HCT116 (cell line): ENCODE data around the gene OLFML1. TPM values are rescaled to one million over a fixed set of nuclear protein-coding genes. Genes with fewer than 3 reads are reported as not detected.

Experiments used
- ATAC-seq: fragments of 200-7000 bp; cut with Tn5 transposase; 2 replicates; pipeline ENCODE4 v1.9.1; 2020; ENCODE audit warnings: mild to moderate bottlenecking, moderate library complexity
- BruUV-seq: library from RNA; stranded (reverse); fragments of 400-500 nt; replicated peaks from 2 replicates; lab custom pipeline; 2021; lab: Mats Ljungman, UMichigan
- CTCF ChIA-PET: fragments of 300-600 bp; sonication (Branson Sonifier 250); formaldehyde crosslinking; loops from one replicate; lab custom pipeline; 2021; ENCODE audit warnings: antibody characterized with exemption; lab: Charles Lee
- POLR2A ChIA-PET: fragments of 300-600, 350-600 bp; sonication (Branson Sonifier 250); formaldehyde crosslinking; loops from one replicate; lab custom pipeline; 2021; ENCODE audit warnings: antibody characterized with exemption; lab: Charles Lee
- RAD21 ChIA-PET, 2 experiments: fragments of 300-600 bp; sonication (Branson Sonifier 250); formaldehyde crosslinking; loops; one replicate each; lab custom pipeline; 2023; ENCODE audit warnings: low total read pairs in 2 of 2; ENCODE audit not compliant: uncharacterized antibody in 2 of 2, unreplicated experiment in 2 of 2, low non-redundant PET in 1 of 2; lab: Charles Lee
- DNase-seq: peaks from one replicate; pipeline ENCODE4 v3.0.0-alpha.2; 2010; ENCODE audit warnings: low read depth, low spot score
- H2AFZ ChIP-seq: fragments of 200-600 bp; shearing (Covaris generic), sonication (generic); 2 replicates; pipeline ENCODE4 v1.6.1; 2017; ENCODE audit warnings: low read depth, mixed run types, mixed read lengths, antibody characterized with exemption, low read length; ENCODE audit not compliant: poor library complexity, severe bottlenecking
- H3K27ac ChIP-seq: 2 replicates; pipeline ENCODE4 v1.5.1; 2012; ENCODE audit warnings: low read depth, low read length
- H3K27me3 ChIP-seq: fragments of 200-600 bp; sonication (generic); 2 replicates; pipeline ENCODE4 v1.6.1; 2016; ENCODE audit warnings: mixed run types, low read length, mixed read lengths; ENCODE audit not compliant: insufficient read depth
- H3K36me3 ChIP-seq, 2 experiments: fragments of 200-500 bp in 1 of 2; fragments of 200-600 bp in 1 of 2; sonication (Bioruptor generic) in 1 of 2; sonication (generic) in 1 of 2; 2 replicates each; pipeline versions ENCODE4 v1.5.1 to v1.6.1; 2014 to 2016; ENCODE audit warnings: low read length in 2 of 2, inconsistent platforms in 1 of 2, mixed read lengths in 1 of 2, mixed run types in 1 of 2; ENCODE audit not compliant: insufficient read depth in 2 of 2, control insufficient read depth in 1 of 2
- H3K4me1 ChIP-seq, 2 experiments: fragments of 200-600 bp in 1 of 2; sonication (generic) in 1 of 2; 2 replicates each; pipeline versions ENCODE4 v1.5.1 to v1.6.1; 2012 to 2017; ENCODE audit warnings: low read length in 2 of 2, inconsistent platforms in 1 of 2, mild to moderate bottlenecking in 1 of 2, mixed read lengths in 1 of 2, mixed run types in 1 of 2, moderate library complexity in 1 of 2; ENCODE audit not compliant: insufficient read depth in 2 of 2, control insufficient read depth in 1 of 2
- H3K4me2 ChIP-seq: fragments of 200-600 bp; sonication (generic); 2 replicates; pipeline ENCODE4 v1.6.1; 2017; ENCODE audit warnings: mixed run types, low read length, mixed read lengths
- H3K4me3 ChIP-seq, 2 experiments: fragments of 200-600 bp in 1 of 2; sonication (generic) in 1 of 2; replicated peaks in 1 of 2; 2 replicates each; pipeline ENCODE4 v1.5.1; 2011 to 2016; ENCODE audit warnings: low read length in 2 of 2, control low read depth in 1 of 2, low read depth in 1 of 2, mild to moderate bottlenecking in 1 of 2, mixed read lengths in 1 of 2, mixed run types in 1 of 2
- H3K79me2 ChIP-seq: fragments of 200-600 bp; sonication (generic); 2 replicates; pipeline ENCODE4 v1.6.1; 2017; ENCODE audit warnings: mild to moderate bottlenecking, mixed run types, low read length, moderate library complexity, mixed read lengths; ENCODE audit not compliant: insufficient read depth
- H3K9ac ChIP-seq: fragments of 200-600 bp; sonication (generic); 2 replicates; pipeline ENCODE4 v1.6.1; 2016; ENCODE audit warnings: low read length, mixed read lengths
- H3K9me2 ChIP-seq: fragments of 200-600 bp; sonication (generic), shearing (Covaris generic); 2 replicates; pipeline ENCODE4 v1.6.1; 2017; ENCODE audit warnings: mixed run types, mild to moderate bottlenecking, moderate library complexity; ENCODE audit not compliant: insufficient read depth
- H3K9me3 ChIP-seq, 2 experiments: fragments of 200-500 bp in 1 of 2; fragments of 200-600 bp in 1 of 2; sonication (Bioruptor generic) in 1 of 2; sonication (generic) in 1 of 2; 2 replicates each; pipeline ENCODE4 v1.6.1; 2014 to 2017; ENCODE audit warnings: low read length in 2 of 2, mixed read lengths in 2 of 2, inconsistent platforms in 1 of 2, low read depth in 1 of 2, mild to moderate bottlenecking in 1 of 2, mixed run types in 1 of 2, moderate library complexity in 1 of 2; ENCODE audit not compliant: control insufficient read depth in 1 of 2, insufficient read depth in 1 of 2
- H4K20me1 ChIP-seq: fragments of 200-600 bp; sonication (generic), shearing (Covaris generic); 2 replicates; pipeline ENCODE4 v1.6.1; 2017; ENCODE audit warnings: mixed run types, mild to moderate bottlenecking, moderate library complexity; ENCODE audit not compliant: insufficient read depth
- CBX3 ChIP-seq: IDR thresholded peaks from 2 replicates; pipeline ENCODE4 v1.6.1; 2012; ENCODE audit warnings: low read depth
- CEBPB ChIP-seq: IDR thresholded peaks from 2 replicates; pipeline ENCODE4 v1.6.1; 2012; ENCODE audit warnings: low read depth
- EGR1 ChIP-seq: IDR thresholded peaks from 2 replicates; pipeline ENCODE4 v1.6.1; 2012; ENCODE audit warnings: low read depth
- ELF1 ChIP-seq: IDR thresholded peaks from 2 replicates; pipeline ENCODE4 v1.6.1; 2012; ENCODE audit warnings: low read depth, borderline replicate concordance
- EZH2 ChIP-seq: fragments of 200-600 bp; sonication (generic); IDR thresholded peaks from 2 replicates; pipeline ENCODE4 v1.6.1; 2017; ENCODE audit warnings: antibody characterized with exemption, mixed run types
- EZH2phosphoT487 ChIP-seq: fragments of 200-600 bp; IDR thresholded peaks from 2 replicates; pipeline ENCODE4 v1.6.1; 2018; ENCODE audit warnings: antibody characterized with exemption, borderline replicate concordance
- JUND ChIP-seq: IDR thresholded peaks from 2 replicates; pipeline ENCODE4 v1.6.1; 2012
- POLR2A ChIP-seq: IDR thresholded peaks from 2 replicates; pipeline ENCODE4 v1.7.0; 2011; ENCODE audit warnings: borderline replicate concordance; ENCODE audit not compliant: insufficient read depth, insufficient read length; ENCODE audit errors: extremely low read depth
- POLR2AphosphoS5 ChIP-seq: IDR thresholded peaks from 2 replicates; pipeline ENCODE4 v1.6.1; 2011; ENCODE audit warnings: mild to moderate bottlenecking, low read depth, low read length, moderate library complexity
- SIN3A ChIP-seq: IDR thresholded peaks from 2 replicates; pipeline ENCODE4 v1.6.1; 2012; ENCODE audit warnings: low read depth
- SP1 ChIP-seq: IDR thresholded peaks from 2 replicates; pipeline ENCODE4 v1.6.1; 2012; ENCODE audit warnings: low read depth
- TCF7L2 ChIP-seq: IDR thresholded peaks from 2 replicates; pipeline ENCODE4 v1.7.0; 2011; ENCODE audit warnings: borderline replicate concordance, inconsistent platforms; ENCODE audit not compliant: insufficient read depth, insufficient read length; ENCODE audit errors: extremely low read depth
- YY1 ChIP-seq: IDR thresholded peaks from 2 replicates; pipeline ENCODE4 v1.6.1; 2011; ENCODE audit warnings: low read length, low read depth, moderate library complexity, mild to moderate bottlenecking; ENCODE audit not compliant: insufficient replicate concordance; ENCODE audit errors: extremely low read depth
- ZFX ChIP-seq: fragments of 450-650 bp; IDR thresholded peaks from 2 replicates; pipeline ENCODE4 v1.6.1; 2017
- intact Hi-C: fragments of 100-400 bp; cut with micrococcal nuclease; formaldehyde crosslinking; loops from 2 replicates; pipeline ENCODE4 v1.10.0; 2022
- total RNA-seq: library from RNA; stranded (reverse); gene quantifications from one replicate; pipeline ENCODE4 v1.2.1, GENCODE V29; 2021; ENCODE audit not compliant: unreplicated experiment
- TF ChIP-seq, protein P1 (sequence below), 3 experiments: fragments of 200-600 bp in 1 of 3; sonication (generic) in 1 of 3; IDR thresholded peaks in 2 of 3; conservative IDR thresholded peaks in 1 of 3; 2 replicates each; pipeline ENCODE4 v1.5.1; 2012 to 2017; ENCODE audit warnings: low read depth in 2 of 3, low read length in 2 of 3, antibody characterized with exemption in 1 of 3, borderline replicate concordance in 1 of 3, control low read depth in 1 of 3, mild to moderate bottlenecking in 1 of 3, mixed read lengths in 1 of 3, mixed run types in 1 of 3, moderate library complexity in 1 of 3; ENCODE audit not compliant: insufficient read depth in 1 of 3
- TF ChIP-seq, protein P2 (sequence below): IDR thresholded peaks from 2 replicates; pipeline ENCODE4 v1.6.1; 2012
- TF ChIP-seq, protein P3 (sequence below): IDR thresholded peaks from 2 replicates; pipeline ENCODE4 v1.6.1; 2012

Gene OLFML1
- total RNA-seq, 1 experiment from 2014 or later = not detected

DNA sequence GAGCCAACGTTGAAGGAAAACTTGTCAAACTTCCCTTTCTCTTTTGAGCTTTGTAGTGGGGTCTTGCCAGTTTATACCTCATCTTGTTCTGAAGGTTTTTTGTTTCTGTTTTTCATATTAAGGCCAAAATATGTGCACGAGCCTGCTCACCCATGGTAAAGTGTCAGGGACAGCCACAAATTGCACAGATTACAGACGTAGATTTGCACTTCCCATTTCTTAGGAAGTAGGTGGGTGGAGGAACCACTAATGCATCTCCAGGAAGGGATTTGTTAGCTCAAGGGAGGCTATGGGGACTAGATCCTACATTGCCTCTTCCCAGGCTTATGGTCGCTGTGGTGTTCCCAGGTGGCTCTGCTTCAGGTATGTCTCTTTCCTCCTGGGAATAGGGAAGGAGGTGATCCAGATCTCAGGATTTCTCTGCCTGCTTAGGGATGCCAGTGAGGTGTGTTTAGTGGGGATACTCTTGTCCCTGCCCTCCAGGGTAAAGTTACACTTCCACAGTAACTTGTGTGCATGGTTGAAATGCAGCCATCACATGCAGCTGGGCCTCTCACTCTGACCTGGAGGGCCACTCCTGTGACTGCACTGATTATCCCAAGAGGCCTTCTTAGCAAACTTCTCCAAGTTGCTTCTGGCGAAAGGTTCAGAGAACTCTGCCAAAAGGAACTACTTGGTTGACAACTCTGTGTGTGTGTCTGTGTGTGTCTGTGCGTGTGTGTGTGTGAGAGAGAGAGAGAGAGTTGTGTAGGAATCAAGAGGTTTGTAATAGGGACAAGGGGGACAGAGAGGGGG lies 38.3 kb downstream of the OLFML1 start:
- no peak for ATAC-seq
- TF ChIP-seq, protein P1, sequence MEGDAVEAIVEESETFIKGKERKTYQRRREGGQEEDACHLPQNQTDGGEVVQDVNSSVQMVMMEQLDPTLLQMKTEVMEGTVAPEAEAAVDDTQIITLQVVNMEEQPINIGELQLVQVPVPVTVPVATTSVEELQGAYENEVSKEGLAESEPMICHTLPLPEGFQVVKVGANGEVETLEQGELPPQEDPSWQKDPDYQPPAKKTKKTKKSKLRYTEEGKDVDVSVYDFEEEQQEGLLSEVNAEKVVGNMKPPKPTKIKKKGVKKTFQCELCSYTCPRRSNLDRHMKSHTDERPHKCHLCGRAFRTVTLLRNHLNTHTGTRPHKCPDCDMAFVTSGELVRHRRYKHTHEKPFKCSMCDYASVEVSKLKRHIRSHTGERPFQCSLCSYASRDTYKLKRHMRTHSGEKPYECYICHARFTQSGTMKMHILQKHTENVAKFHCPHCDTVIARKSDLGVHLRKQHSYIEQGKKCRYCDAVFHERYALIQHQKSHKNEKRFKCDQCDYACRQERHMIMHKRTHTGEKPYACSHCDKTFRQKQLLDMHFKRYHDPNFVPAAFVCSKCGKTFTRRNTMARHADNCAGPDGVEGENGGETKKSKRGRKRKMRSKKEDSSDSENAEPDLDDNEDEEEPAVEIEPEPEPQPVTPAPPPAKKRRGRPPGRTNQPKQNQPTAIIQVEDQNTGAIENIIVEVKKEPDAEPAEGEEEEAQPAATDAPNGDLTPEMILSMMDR (IDR thresholded peaks at IDR 0.05 in 2 of 3, conservative IDR thresholded peaks at IDR 0.05 in 1 of 3; ENCODE audit: borderline replicate concordance in 1 of 3, insufficient read depth in 1 of 3, low read depth in 2 of 3, low read length in 2 of 3) = no peak
- no peak for TF ChIP-seq SP1
- TF ChIP-seq EZH2 = no peak
- no peak for TF ChIP-seq YY1
- TF ChIP-seq, protein P2, sequence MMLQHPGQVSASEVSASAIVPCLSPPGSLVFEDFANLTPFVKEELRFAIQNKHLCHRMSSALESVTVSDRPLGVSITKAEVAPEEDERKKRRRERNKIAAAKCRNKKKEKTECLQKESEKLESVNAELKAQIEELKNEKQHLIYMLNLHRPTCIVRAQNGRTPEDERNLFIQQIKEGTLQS = no peak
- no peak for TF ChIP-seq POLR2AphosphoS5
- TF ChIP-seq, protein P3, sequence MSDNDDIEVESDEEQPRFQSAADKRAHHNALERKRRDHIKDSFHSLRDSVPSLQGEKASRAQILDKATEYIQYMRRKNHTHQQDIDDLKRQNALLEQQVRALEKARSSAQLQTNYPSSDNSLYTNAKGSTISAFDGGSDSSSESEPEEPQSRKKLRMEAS = no peak
- TF ChIP-seq EZH2phosphoT487 = no peak
- no peak for TF ChIP-seq POLR2A
- no peak for TF ChIP-seq SIN3A
- TF ChIP-seq EGR1 = no peak
- no peak for TF ChIP-seq JUND
- no peak for TF ChIP-seq TCF7L2
- no peak for TF ChIP-seq CBX3
- TF ChIP-seq CEBPB = no peak
- no peak for TF ChIP-seq ZFX
- no peak for TF ChIP-seq ELF1
- no peak overlapping the region for H2AFZ ChIP-seq
- H4K20me1 ChIP-seq = no peaks in the 10 kb centered on the region
- BruUV-seq = no TSS peak
- no peak overlapping the region for H3K9ac ChIP-seq
- no peak overlapping the region for H3K27ac ChIP-seq
- H3K9me2 ChIP-seq = no peaks in the 10 kb centered on the region
- H3K27me3 ChIP-seq = peaks cover 7% of the 10 kb centered on the region; the same call in 1 of the 2 replicates
- no peaks in the 10 kb centered on the region for H3K9me3 ChIP-seq
- no peak overlapping the region for H3K4me3 ChIP-seq
- ChIA-PET RAD21 (no interaction called here), CTCF (no interaction called here), POLR2A (no interaction called here)
- intact Hi-C loops = no loop called here
- H3K36me3 ChIP-seq = no peaks in the 10 kb centered on the region
- no peaks in the 10 kb centered on the region for H3K79me2 ChIP-seq
- DNase-seq = no peak
- H3K4me1 ChIP-seq = no peaks in the 10 kb centered on the region
- no peak overlapping the region for H3K4me2 ChIP-seq
